HFFc6 (cell line): ENCODE data around the gene KIF17. TPM values are rescaled to one million over a fixed set of nuclear protein-coding genes. Genes with fewer than 3 reads are reported as not detected.

ENCODE experiments used
- DNase-seq: peaks from one replicate; pipeline ENCODE4 v3.0.0-alpha.2; 2018
- H3K27ac Mint-ChIP-seq: 2 replicates; pipeline ENCODE4 v1.8.0; 2020; ENCODE audit warnings: mild to moderate bottlenecking, mixed read lengths
- H3K27me3 Mint-ChIP-seq: 2 replicates; pipeline ENCODE4 v1.8.0; 2021; ENCODE audit warnings: mild to moderate bottlenecking, moderate library complexity, mixed read lengths; ENCODE audit not compliant: insufficient read depth
- H3K36me3 Mint-ChIP-seq: 2 replicates; pipeline ENCODE4 v1.8.0; 2021; ENCODE audit warnings: low read depth, mixed read lengths
- H3K4me1 Mint-ChIP-seq: 2 replicates; pipeline ENCODE4 v1.8.0; 2020; ENCODE audit warnings: low read depth, mixed read lengths
- H3K4me3 Mint-ChIP-seq: 2 replicates; pipeline ENCODE4 v1.8.0; 2020; ENCODE audit warnings: mild to moderate bottlenecking, moderate library complexity, mixed read lengths
- H3K9me3 Mint-ChIP-seq: 2 replicates; pipeline ENCODE4 v1.8.0; 2020; ENCODE audit warnings: mild to moderate bottlenecking, mixed read lengths
- total RNA-seq, 6 experiments: library from RNA; stranded (reverse); fragmentation: NEBNext Ultra II Directional; extraction: Animal tissue kit (Norgen Biotek cat#: 25700); gene quantifications; 2 replicates in 1 of 6; 3 replicates in 5 of 6; pipeline ENCODE4 v1.2.3, GENCODE V29; 2021
- TF ChIP-seq, protein P1 (sequence below): fragments of 200-600 bp; sonication (generic); IDR thresholded peaks from 2 replicates; pipeline ENCODE4 v1.5.0; 2021; ENCODE audit warnings: antibody characterized with exemption, mild to moderate bottlenecking

KIF17 gene
- total RNA-seq, 6 experiments from 2014 or later: 5.8 to 8.1 (median 7.4) TPM

DNA sequence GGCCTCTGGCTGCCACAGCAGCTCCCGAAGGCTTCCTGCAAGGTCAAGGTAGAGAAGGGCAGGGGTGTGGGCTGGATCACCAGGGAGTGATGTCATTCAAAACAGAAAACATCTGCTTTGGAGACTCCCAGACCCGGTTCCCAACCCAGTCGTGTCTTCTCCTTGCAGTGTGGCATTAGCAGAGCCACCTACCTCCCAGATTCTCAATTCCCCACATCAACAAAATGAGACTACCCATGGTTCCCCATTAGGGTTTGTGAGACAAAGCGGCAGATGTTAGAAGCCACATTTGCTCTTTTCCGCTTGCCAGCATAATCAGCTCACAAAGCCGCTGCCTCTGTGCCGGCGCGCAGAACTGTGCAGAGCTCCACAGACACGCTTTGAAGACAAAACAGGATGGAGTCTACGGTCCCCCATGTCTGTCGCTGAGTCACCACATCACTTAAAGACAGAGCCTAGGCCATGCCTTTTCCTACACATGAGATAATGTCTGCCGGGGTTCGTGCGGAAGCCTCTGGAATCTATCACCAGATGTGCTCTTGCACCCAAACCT lies 12.5 kb downstream of the KIF17 start:
- no peaks in the 10 kb centered on the region for H3K9me3 Mint-ChIP-seq
- no peak overlapping the region for H3K27ac Mint-ChIP-seq
- no peak for DNase-seq
- H3K27me3 Mint-ChIP-seq: no peaks in the 10 kb centered on the region; the same call in 1 of the 2 replicates
- TF ChIP-seq, protein P1, sequence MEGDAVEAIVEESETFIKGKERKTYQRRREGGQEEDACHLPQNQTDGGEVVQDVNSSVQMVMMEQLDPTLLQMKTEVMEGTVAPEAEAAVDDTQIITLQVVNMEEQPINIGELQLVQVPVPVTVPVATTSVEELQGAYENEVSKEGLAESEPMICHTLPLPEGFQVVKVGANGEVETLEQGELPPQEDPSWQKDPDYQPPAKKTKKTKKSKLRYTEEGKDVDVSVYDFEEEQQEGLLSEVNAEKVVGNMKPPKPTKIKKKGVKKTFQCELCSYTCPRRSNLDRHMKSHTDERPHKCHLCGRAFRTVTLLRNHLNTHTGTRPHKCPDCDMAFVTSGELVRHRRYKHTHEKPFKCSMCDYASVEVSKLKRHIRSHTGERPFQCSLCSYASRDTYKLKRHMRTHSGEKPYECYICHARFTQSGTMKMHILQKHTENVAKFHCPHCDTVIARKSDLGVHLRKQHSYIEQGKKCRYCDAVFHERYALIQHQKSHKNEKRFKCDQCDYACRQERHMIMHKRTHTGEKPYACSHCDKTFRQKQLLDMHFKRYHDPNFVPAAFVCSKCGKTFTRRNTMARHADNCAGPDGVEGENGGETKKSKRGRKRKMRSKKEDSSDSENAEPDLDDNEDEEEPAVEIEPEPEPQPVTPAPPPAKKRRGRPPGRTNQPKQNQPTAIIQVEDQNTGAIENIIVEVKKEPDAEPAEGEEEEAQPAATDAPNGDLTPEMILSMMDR: no peak
- peaks cover 10% of the 10 kb centered on the region; the same call in 1 of the 2 replicates for H3K36me3 Mint-ChIP-seq
- H3K4me1 Mint-ChIP-seq: peaks cover 12% of the 10 kb centered on the region
- H3K4me3 Mint-ChIP-seq: no peak overlapping the region

DNA sequence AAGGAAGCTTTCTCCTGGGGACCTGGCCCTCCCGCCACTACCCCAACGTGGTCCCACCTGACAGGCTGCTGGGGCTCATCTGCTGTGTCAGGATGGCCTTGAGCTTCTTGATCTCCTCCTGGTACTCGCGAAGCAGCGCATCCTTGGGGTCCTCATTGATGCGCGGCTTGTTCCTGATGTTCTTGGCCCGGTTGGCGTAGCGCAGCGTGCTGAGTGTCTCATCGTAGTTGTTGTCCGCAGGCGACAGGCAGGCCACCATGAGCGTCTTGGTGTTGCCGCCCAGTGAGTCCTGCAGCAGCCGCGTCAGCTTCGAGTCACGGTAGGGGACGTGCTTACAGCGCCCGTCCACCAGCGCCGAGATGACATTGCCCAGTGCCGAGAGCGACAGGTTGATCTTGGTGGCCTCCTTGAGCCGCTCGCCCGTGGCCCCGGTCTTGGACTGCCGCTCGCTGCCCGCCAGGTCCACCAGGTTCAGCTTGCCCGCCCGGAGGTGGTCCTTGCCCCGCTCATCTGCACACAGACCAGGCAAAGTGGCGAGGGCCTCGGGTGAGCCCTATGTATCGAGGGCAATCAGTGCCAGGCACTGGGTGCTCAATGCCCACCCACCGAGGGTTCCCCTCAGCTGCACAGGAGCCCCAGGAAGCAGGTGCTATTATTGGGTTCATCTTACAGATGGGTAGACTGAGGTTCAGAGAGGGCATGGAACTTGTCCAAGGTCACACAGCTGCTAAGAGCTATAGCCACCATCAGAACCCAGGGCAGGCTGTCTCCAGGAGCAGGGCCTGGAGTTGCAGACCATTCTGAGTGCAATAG lies 13.2 kb downstream of the KIF17 start:
- no peaks in the 10 kb centered on the region for H3K9me3 Mint-ChIP-seq
- H3K27ac Mint-ChIP-seq: no peak overlapping the region
- peaks cover 2% of the 10 kb centered on the region for H3K27me3 Mint-ChIP-seq
- peaks cover 15% of the 10 kb centered on the region for H3K4me1 Mint-ChIP-seq
- H3K4me3 Mint-ChIP-seq: no peak overlapping the region
- DNase-seq: no peak
- H3K36me3 Mint-ChIP-seq: peaks cover 10% of the 10 kb centered on the region; the same call in 1 of the 2 replicates
- TF ChIP-seq, protein P1: no peak

DNA sequence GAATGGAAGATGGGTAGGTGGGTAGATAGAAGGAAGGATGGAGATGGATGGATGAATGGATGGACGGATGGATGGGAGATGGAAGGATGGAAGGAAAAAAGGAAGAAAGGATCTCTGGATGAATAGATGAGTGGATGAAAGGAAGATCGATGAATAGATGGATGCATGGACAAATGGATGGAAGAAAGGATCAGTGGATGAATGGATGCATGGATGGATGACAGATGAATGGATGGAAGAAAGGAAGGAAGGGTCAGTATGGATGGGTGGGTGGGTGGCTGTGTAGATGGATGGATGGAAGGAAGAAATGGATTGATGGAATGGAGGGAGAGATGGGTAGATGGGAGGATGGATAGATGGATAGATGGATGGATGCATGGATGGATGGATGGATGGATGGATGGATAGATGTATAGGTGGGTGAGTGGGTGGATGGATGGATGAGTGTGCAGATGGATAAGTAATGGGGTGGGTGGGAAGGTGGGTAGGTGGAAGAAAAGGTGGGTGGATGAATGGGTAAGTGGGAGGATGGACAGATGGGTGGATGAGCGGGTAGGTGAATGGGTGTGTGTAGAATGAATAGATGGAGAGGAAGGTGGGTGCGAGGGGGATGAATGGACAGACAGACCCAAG lies 14.6 kb downstream of the KIF17 start:
- TF ChIP-seq, protein P1: no peak
- Mint-ChIP-seq H3K27me3 (peaks cover 5% of the 10 kb centered on the region), H3K27ac (no peak overlapping the region), H3K9me3 (no peaks in the 10 kb centered on the region), H3K36me3 (peaks cover 16% of the 10 kb centered on the region; the same call in 1 of the 2 replicates), H3K4me1 (peaks cover 27% of the 10 kb centered on the region), H3K4me3 (no peak overlapping the region)
- DNase-seq: no peak

DNA sequence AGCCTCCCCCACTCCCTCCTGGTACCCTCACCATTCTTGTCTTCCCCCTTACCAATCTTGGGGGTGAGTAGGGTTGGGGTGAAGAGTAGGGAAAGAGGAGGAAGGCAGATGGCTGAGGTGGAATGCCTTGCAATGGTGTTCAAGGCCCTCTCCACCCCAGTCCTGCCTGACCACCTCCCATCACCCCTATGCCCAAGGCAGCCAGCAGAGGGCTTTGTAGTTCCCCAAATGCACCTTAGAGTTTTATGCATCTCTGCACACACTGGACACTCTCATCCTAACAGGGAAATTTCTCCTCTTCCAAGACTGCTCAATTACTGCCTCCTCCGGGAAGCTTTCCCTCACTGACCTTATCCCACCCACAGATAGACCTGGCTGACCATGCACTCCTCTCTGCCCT lies 15.4 kb downstream of the KIF17 start:
- Mint-ChIP-seq H3K27me3 (peaks cover 5% of the 10 kb centered on the region), H3K4me3 (no peak overlapping the region), H3K4me1 (peaks cover 32% of the 10 kb centered on the region), H3K27ac (no peak overlapping the region), H3K36me3 (peaks cover 16% of the 10 kb centered on the region; the same call in 1 of the 2 replicates), H3K9me3 (no peaks in the 10 kb centered on the region)
- peak; percentile 20 for DNase-seq
- TF ChIP-seq, protein P1: peak; percentile 69

DNA sequence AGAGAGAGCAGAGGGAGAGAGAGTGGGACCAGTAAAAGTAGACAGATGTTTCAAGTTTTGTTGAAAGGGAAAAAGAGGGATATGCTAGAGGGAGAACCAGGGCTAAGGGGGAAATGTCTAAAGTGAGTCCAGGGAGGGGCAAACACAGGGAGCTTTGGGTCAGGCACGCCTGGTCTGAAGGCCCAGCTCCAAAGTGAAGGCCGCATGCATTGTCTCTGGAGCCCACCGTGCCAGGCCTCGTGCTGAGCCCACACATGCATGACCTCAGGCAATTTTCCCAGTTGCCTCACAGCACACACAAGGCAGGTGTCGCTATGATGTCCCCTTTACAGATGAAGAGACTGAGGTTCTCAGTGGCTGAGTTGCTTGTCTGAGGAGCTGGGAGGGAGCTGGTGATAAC lies 16.0 kb downstream of the KIF17 start:
- H3K27ac Mint-ChIP-seq: no peak overlapping the region
- no peak overlapping the region for H3K4me3 Mint-ChIP-seq
- peaks cover 33% of the 10 kb centered on the region for H3K4me1 Mint-ChIP-seq
- peaks cover 5% of the 10 kb centered on the region; the same call in 1 of the 2 replicates for H3K27me3 Mint-ChIP-seq
- H3K36me3 Mint-ChIP-seq: peaks cover 11% of the 10 kb centered on the region; the same call in 1 of the 2 replicates
- no peaks in the 10 kb centered on the region for H3K9me3 Mint-ChIP-seq
- DNase-seq: no peak
- TF ChIP-seq, protein P1: no peak
